Measurements from ENCODE around the gene MMP24.

Gene MMP24

GRCh38 chr20:35296101-35296554 is 69.6 kb downstream of the MMP24 start:
- no peak overlapping the region for H3K9ac ChIP-seq
- no peak for TF ChIP-seq CTCF (IDR thresholded peaks at IDR 0.05)
- H3K4me1 ChIP-seq: no peaks in the 10 kb centered on the region
- no peak overlapping the region for H2AFZ ChIP-seq
- H3K79me2 ChIP-seq: no peaks in the 10 kb centered on the region
- H3K27ac ChIP-seq: no peak overlapping the region
- no peaks in the 10 kb centered on the region for H3K27me3 ChIP-seq (ENCODE audit: control insufficient read depth, insufficient read depth, low read length)
- no peak overlapping the region for H3K4me3 ChIP-seq (ENCODE audit: low read depth, low read length)
- no peak overlapping the region for H3K4me2 ChIP-seq (ENCODE audit: low read length)
- H3K36me3 ChIP-seq (ENCODE audit: control insufficient read depth, insufficient read depth, low read length): no peaks in the 10 kb centered on the region
- no peaks in the 10 kb centered on the region for H3K9me3 ChIP-seq (ENCODE audit: control insufficient read depth, low read length)

- H3K9ac ChIP-seq: no peak overlapping the region
- no peaks in the 10 kb centered on the region for H3K79me2 ChIP-seq
- no peak overlapping the region for H3K27ac ChIP-seq
- H3K4me2 ChIP-seq (ENCODE audit: low read length): no peak overlapping the region
- no peak overlapping the region for H2AFZ ChIP-seq
- no peak for TF ChIP-seq CTCF (IDR thresholded peaks at IDR 0.05)
- H3K4me1 ChIP-seq: no peaks in the 10 kb centered on the region
- H3K36me3 ChIP-seq (ENCODE audit: control insufficient read depth, insufficient read depth, low read length): no peaks in the 10 kb centered on the region
- no peaks in the 10 kb centered on the region for H3K9me3 ChIP-seq (ENCODE audit: control insufficient read depth, low read length)
- H3K27me3 ChIP-seq (ENCODE audit: control insufficient read depth, insufficient read depth, low read length): no peaks in the 10 kb centered on the region
- H3K4me3 ChIP-seq (ENCODE audit: low read depth, low read length): no peak overlapping the region
These were observed 70.7 kb downstream of the MMP24 start for GRCh38 chr20:35297155-35297554.

DNA sequence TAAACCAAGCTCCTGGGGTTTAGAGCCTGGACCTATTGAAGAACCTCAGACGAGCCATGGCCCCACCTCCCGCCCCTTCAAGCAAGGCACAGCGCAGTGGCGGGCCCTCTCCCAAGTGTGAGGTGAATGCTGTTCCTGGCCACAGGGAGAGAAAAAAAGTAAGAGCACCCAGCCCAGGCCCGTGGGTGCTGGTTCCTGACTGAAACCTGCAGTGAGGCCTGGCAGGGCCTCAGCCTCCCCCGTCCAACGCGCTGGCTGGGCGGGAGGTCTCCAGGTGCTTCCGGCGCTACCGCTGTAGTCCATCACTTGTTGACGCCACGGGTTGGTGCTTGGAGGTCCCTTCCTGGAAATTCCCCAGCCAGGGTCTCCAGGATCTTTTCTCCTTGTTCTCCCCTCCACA is 71.2 kb downstream of the MMP24 start:
- H3K4me2 ChIP-seq (ENCODE audit: low read length): no peak overlapping the region
- TF ChIP-seq CTCF (IDR thresholded peaks at IDR 0.05): no peak
- H3K36me3 ChIP-seq (ENCODE audit: control insufficient read depth, insufficient read depth, low read length): no peaks in the 10 kb centered on the region
- no peaks in the 10 kb centered on the region for H3K27me3 ChIP-seq (ENCODE audit: control insufficient read depth, insufficient read depth, low read length)
- H3K79me2 ChIP-seq: no peaks in the 10 kb centered on the region
- H3K9me3 ChIP-seq (ENCODE audit: control insufficient read depth, low read length): no peaks in the 10 kb centered on the region
- no peak overlapping the region for H2AFZ ChIP-seq
- H3K9ac ChIP-seq: no peak overlapping the region
- no peaks in the 10 kb centered on the region for H3K4me1 ChIP-seq
- no peak overlapping the region for H3K4me3 ChIP-seq (ENCODE audit: low read depth, low read length)
- H3K27ac ChIP-seq: no peak overlapping the region

DNA sequence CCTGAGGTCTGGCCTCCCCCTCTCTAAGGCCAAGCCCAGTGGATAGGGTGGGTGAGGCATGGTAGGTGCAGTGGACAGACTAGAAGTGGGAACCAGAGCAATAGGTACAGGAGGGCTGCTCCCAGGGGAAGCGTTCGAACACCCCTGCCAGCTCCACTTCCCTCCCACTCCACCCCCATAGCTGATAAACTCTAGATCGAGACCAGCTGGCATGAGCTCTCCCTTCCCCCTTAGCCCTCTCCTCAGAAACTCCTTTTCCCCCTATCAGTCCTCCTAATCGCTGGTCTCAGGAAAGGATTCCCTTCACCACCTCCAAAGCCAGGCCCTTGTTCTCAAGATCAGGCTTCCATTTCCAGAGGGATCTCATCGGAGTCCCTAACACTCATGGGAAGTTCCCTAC is 71.8 kb downstream of the MMP24 start:
- H3K4me1 ChIP-seq: no peaks in the 10 kb centered on the region
- no peaks in the 10 kb centered on the region for H3K9me3 ChIP-seq (ENCODE audit: control insufficient read depth, low read length)
- no peak for TF ChIP-seq CTCF (IDR thresholded peaks at IDR 0.05)
- no peak overlapping the region for H3K9ac ChIP-seq
- H3K27me3 ChIP-seq (ENCODE audit: control insufficient read depth, insufficient read depth, low read length): no peaks in the 10 kb centered on the region
- no peak overlapping the region for H3K4me2 ChIP-seq (ENCODE audit: low read length)
- no peak overlapping the region for H3K27ac ChIP-seq
- H3K4me3 ChIP-seq (ENCODE audit: low read depth, low read length): no peak overlapping the region
- H2AFZ ChIP-seq: no peak overlapping the region
- H3K79me2 ChIP-seq: no peaks in the 10 kb centered on the region
- H3K36me3 ChIP-seq (ENCODE audit: control insufficient read depth, insufficient read depth, low read length): no peaks in the 10 kb centered on the region

DNA sequence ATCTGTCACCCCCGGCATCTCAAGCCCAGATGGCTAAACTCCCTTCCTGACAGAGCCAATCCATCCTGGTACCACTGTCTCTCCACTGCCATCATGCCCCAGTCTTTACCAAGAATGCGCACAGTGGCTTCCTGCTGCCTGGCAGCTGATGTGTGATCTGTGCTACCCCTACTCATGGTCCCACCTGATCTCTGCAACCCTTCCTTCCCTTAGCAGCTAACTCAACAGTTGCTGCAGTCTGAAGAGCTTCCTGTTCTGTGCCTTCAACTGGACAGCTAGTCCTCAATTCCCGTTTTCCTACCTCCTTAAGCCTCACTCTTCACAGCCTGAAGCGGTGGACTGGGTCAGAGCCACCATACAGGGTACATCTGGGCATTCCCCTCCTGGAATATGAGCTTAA is 73.3 kb downstream of the MMP24 start:
- no peaks in the 10 kb centered on the region for H3K9me3 ChIP-seq (ENCODE audit: control insufficient read depth, low read length)
- H3K27ac ChIP-seq: no peak overlapping the region
- no peaks in the 10 kb centered on the region for H3K36me3 ChIP-seq (ENCODE audit: control insufficient read depth, insufficient read depth, low read length)
- no peak overlapping the region for H3K4me2 ChIP-seq (ENCODE audit: low read length)
- H3K79me2 ChIP-seq: no peaks in the 10 kb centered on the region
- no peak overlapping the region for H2AFZ ChIP-seq
- H3K4me1 ChIP-seq: no peaks in the 10 kb centered on the region
- TF ChIP-seq CTCF (IDR thresholded peaks at IDR 0.05): no peak
- H3K4me3 ChIP-seq (ENCODE audit: low read depth, low read length): no peak overlapping the region
- H3K9ac ChIP-seq: no peak overlapping the region
- no peaks in the 10 kb centered on the region for H3K27me3 ChIP-seq (ENCODE audit: control insufficient read depth, insufficient read depth, low read length)
